SK-N-SH (cell line): ENCODE results near the gene TCHH. TPM values are rescaled to one million over a fixed set of nuclear protein-coding genes. Genes with fewer than 3 reads are reported as not detected.
"Not testable (repeated sequence)": the region's sequence is repeated elsewhere in the genome, so short reads cannot be mapped to it uniquely, and the experiment has no call there.

Experiments
- CTCF ChIA-PET: fragments of 300-600, 350-600 bp; formaldehyde crosslinking; extraction: SDS; loops from one replicate; lab custom pipeline; 2021; lab: Yijun Ruan, JAX
- POLR2A ChIA-PET: fragments of 350-600 bp; sonication (Branson Sonifier 250); formaldehyde crosslinking; extraction: SDS; loops from one replicate; lab custom pipeline; 2020; ENCODE audit warnings: antibody characterized with exemption, inconsistent platforms; lab: Yijun Ruan, JAX
- DNase-seq: peaks from one replicate; pipeline ENCODE4 v3.0.0; 2012
- H2AFZ ChIP-seq: fragments of 200-600 bp; sonication (generic); 2 replicates; pipeline ENCODE4 v1.8.1; 2016; ENCODE audit warnings: antibody characterized with exemption, mild to moderate bottlenecking, low read depth
- H3F3A ChIP-seq: fragments of 200-600 bp; sonication (generic); replicated peaks from 2 replicates; pipeline ENCODE3; 2016; ENCODE audit warnings: antibody characterized with exemption, mild to moderate bottlenecking; ENCODE audit not compliant: insufficient read depth
- H3K27ac ChIP-seq, 2 experiments: fragments of 200-500 bp in 1 of 2; fragments of 200-600 bp in 1 of 2; sonication (Bioruptor generic) in 1 of 2; sonication (generic), shearing (Covaris generic) in 1 of 2; 2 replicates each; pipeline versions ENCODE4 v1.5.1 to v1.6.1; 2014 to 2016; ENCODE audit warnings: low read depth in 2 of 2, inconsistent platforms in 1 of 2, low read length in 1 of 2, mild to moderate bottlenecking in 1 of 2, mixed read lengths in 1 of 2
- H3K27me3 ChIP-seq: fragments of 200-600 bp; sonication (generic), shearing (Covaris generic); 2 replicates; pipeline ENCODE4 v1.6.1; 2016; ENCODE audit warnings: mixed run types; ENCODE audit not compliant: insufficient read depth
- H3K36me3 ChIP-seq, 2 experiments: fragments of 200-500 bp in 1 of 2; fragments of 200-600 bp in 1 of 2; sonication (Bioruptor generic) in 1 of 2; sonication (generic) in 1 of 2; replicated peaks in 1 of 2; 2 replicates each; pipeline versions ENCODE3 to v1.5.1; 2014 to 2016; ENCODE audit warnings: low read length in 1 of 2, mild to moderate bottlenecking in 1 of 2; ENCODE audit not compliant: insufficient read depth in 2 of 2, control insufficient read depth in 1 of 2
- H3K4me1 ChIP-seq, 2 experiments: fragments of 200-500 bp in 1 of 2; fragments of 200-600 bp in 1 of 2; sonication (Bioruptor generic) in 1 of 2; sonication (generic), shearing (Covaris generic) in 1 of 2; 2 replicates each; pipeline versions ENCODE4 v1.5.1 to v1.6.1; 2014 to 2016; ENCODE audit warnings: low read depth in 1 of 2, low read length in 1 of 2, mixed run types in 1 of 2; ENCODE audit not compliant: insufficient read depth in 2 of 2, control insufficient read depth in 1 of 2
- H3K4me2 ChIP-seq: fragments of 200-600 bp; sonication (generic), shearing (Covaris generic); 2 replicates; pipeline ENCODE4 v1.6.1; 2017; ENCODE audit warnings: mixed run types
- H3K4me3 ChIP-seq, 2 experiments: fragments of 200-500 bp in 1 of 2; fragments of 200-600 bp in 1 of 2; sonication (Bioruptor generic) in 1 of 2; sonication (generic), shearing (Covaris generic) in 1 of 2; 2 replicates each; pipeline versions ENCODE4 v1.5.1 to v1.8.1; 2014 to 2016; ENCODE audit warnings: low read depth in 2 of 2, inconsistent platforms in 1 of 2, low read length in 1 of 2, mild to moderate bottlenecking in 1 of 2, mixed read lengths in 1 of 2, moderate library complexity in 1 of 2
- H3K79me2 ChIP-seq: fragments of 200-600 bp; sonication (generic); 2 replicates; pipeline ENCODE4 v1.8.1; 2017; ENCODE audit warnings: mild to moderate bottlenecking; ENCODE audit not compliant: insufficient read depth
- H3K9ac ChIP-seq: fragments of 200-600 bp; sonication (generic); 2 replicates; pipeline ENCODE4 v1.6.1; 2017; ENCODE audit warnings: mixed run types
- H3K9me2 ChIP-seq: fragments of 200-600 bp; sonication (generic); 2 replicates; pipeline ENCODE4 v1.6.1; 2017; ENCODE audit warnings: mixed run types
- H3K9me3 ChIP-seq: fragments of 200-600 bp; sonication (generic); 2 replicates; pipeline ENCODE4 v1.6.1; 2017; ENCODE audit warnings: mixed run types, mild to moderate bottlenecking, moderate library complexity
- H4K20me1 ChIP-seq: fragments of 200-600 bp; sonication (generic); 2 replicates; pipeline ENCODE4 v1.6.1; 2017; ENCODE audit warnings: mild to moderate bottlenecking, mixed run types; ENCODE audit not compliant: insufficient read depth
- EP300 ChIP-seq, 2 experiments: IDR thresholded peaks; 2 replicates each; pipeline versions ENCODE4 v1.4.0 to v1.6.1; 2012; ENCODE audit warnings: borderline replicate concordance in 1 of 2, low read depth in 1 of 2, low read length in 1 of 2
- FOXJ3 ChIP-seq: sonication (generic); formaldehyde crosslinking; IDR thresholded peaks from 2 replicates; pipeline ENCODE4 v1.5.1; 2020; ENCODE audit warnings: mild to moderate bottlenecking, missing genetic modification reagents
- GABPA ChIP-seq: IDR thresholded peaks from 2 replicates; pipeline ENCODE4 v1.4.0; 2012; ENCODE audit warnings: low read depth, mild to moderate bottlenecking
- MXI1 ChIP-seq: IDR thresholded peaks from 2 replicates; pipeline ENCODE4 v1.6.1; 2012; ENCODE audit warnings: mild to moderate bottlenecking, low read depth, low read length, improper control_type of control experiment
- NRF1 ChIP-seq: IDR thresholded peaks from 2 replicates; pipeline ENCODE4 v1.6.1; 2012; ENCODE audit warnings: low read depth, mild to moderate bottlenecking, low read length
- RAD21 ChIP-seq: IDR thresholded peaks from 2 replicates; pipeline ENCODE4 v1.6.1; 2012; ENCODE audit warnings: mild to moderate bottlenecking, low read length
- RCOR1 ChIP-seq: fragments of 150-350 bp; IDR thresholded peaks from 2 replicates; pipeline ENCODE4 v1.6.1; 2017; ENCODE audit warnings: antibody characterized with exemption, low read length
- SIN3A ChIP-seq: IDR thresholded peaks from 2 replicates; pipeline ENCODE4 v1.6.1; 2012; ENCODE audit warnings: low read depth, mild to moderate bottlenecking, low read length, moderate library complexity, borderline replicate concordance
- WGBS: methylation state at CpG from one replicate; pipeline ENCODE4 v1.1.6; 2017; ENCODE audit warnings: low lambda C conversion rate; 5-methylcytosine and 5-hydroxymethylcytosine counted together
- polyA plus RNA-seq, 3 experiments: library from polyadenylated mRNA; depleted of rRNA; stranded (reverse); fragments of >200 nt; gene quantifications; 2 replicates each; pipeline ENCODE4 v1.2.3, GENCODE V29; 2012
- TF ChIP-seq, protein P1 (sequence below): IDR thresholded peaks from 2 replicates; pipeline ENCODE4 v1.6.1; 2012; ENCODE audit warnings: mild to moderate bottlenecking, low read depth, low read length, moderate library complexity
- TF ChIP-seq, protein P2 (sequence below): fragments of 200-600 bp; sonication (generic); IDR thresholded peaks from 2 replicates; pipeline ENCODE4 v1.6.1; 2017; ENCODE audit warnings: antibody characterized with exemption, mild to moderate bottlenecking, moderate library complexity
- TF ChIP-seq, protein P3 (sequence below): fragments of 150-350 bp; IDR thresholded peaks from 2 replicates; pipeline ENCODE4 v1.6.1; 2017; ENCODE audit warnings: antibody characterized with exemption, low read length, low read depth, borderline replicate concordance

Gene TCHH
- polyA plus RNA-seq, 1 of the 3 experiments (the other 2 are of a cell fraction), result not detected

DNA sequence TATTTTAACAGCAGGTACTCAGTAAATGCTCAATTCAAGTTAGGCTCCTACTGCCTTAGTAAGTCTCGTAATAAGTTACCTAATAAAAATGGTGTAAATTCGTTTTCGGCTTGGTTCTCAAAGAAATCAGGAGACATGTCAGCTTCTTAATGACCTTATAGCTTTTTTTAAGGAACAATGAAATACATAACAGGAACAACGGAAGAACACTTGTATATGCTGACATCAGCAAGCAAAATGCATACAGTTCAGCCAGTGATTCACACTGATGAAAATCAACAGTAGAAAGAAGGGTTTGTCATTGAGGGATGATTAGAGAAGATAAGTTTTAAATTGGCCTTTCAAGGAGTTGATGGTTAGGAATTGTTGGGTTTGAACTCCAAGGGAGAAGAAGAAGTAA lies 30.5 kb upstream of the TCHH start (continued):
- TF ChIP-seq SIN3A (no peak), NRF1 (no peak)
- TF ChIP-seq, protein P1, sequence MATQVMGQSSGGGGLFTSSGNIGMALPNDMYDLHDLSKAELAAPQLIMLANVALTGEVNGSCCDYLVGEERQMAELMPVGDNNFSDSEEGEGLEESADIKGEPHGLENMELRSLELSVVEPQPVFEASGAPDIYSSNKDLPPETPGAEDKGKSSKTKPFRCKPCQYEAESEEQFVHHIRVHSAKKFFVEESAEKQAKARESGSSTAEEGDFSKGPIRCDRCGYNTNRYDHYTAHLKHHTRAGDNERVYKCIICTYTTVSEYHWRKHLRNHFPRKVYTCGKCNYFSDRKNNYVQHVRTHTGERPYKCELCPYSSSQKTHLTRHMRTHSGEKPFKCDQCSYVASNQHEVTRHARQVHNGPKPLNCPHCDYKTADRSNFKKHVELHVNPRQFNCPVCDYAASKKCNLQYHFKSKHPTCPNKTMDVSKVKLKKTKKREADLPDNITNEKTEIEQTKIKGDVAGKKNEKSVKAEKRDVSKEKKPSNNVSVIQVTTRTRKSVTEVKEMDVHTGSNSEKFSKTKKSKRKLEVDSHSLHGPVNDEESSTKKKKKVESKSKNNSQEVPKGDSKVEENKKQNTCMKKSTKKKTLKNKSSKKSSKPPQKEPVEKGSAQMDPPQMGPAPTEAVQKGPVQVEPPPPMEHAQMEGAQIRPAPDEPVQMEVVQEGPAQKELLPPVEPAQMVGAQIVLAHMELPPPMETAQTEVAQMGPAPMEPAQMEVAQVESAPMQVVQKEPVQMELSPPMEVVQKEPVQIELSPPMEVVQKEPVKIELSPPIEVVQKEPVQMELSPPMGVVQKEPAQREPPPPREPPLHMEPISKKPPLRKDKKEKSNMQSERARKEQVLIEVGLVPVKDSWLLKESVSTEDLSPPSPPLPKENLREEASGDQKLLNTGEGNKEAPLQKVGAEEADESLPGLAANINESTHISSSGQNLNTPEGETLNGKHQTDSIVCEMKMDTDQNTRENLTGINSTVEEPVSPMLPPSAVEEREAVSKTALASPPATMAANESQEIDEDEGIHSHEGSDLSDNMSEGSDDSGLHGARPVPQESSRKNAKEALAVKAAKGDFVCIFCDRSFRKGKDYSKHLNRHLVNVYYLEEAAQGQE, result no peak

DNA sequence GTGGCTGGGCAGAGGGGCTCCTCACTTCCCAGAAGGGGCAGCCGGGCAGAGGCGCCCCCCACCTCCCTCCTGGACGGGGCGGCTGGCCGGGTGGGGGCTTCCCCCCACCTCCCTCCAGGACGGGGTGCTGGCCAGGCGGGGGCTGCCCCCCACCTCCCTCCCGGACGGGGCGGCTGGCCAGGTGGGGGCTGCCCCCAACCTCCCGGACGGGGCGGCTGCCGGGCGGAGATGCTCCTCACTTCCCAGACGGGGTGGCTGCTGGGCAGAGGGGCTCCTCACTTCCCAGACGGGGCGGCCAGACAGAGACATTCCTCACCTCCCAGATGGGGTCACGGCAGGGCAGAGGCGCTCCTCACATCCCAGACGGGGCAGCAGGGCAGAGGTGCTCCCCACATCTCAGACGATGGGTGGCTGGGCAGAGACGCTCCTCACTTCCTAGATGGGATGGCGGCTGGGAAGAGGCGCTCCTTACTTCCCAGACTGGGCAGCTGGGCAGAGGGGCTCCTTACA lies 29.5 kb upstream of the TCHH start:
- H3F3A ChIP-seq, H3K4me3 ChIP-seq, CTCF ChIA-PET, H3K9me3 ChIP-seq, H3K27ac ChIP-seq, POLR2A ChIA-PET, H3K27me3 ChIP-seq, H3K9me2 ChIP-seq, H3K9ac ChIP-seq, H2AFZ ChIP-seq, DNase-seq, H4K20me1 ChIP-seq, H3K4me1 ChIP-seq, H3K4me2 ChIP-seq, H3K79me2 ChIP-seq, H3K36me3 ChIP-seq: not testable (repeated sequence)
- whole genome bisulfite sequencing, result 5% methylated on average over 4 of the region's 25 CpGs

DNA sequence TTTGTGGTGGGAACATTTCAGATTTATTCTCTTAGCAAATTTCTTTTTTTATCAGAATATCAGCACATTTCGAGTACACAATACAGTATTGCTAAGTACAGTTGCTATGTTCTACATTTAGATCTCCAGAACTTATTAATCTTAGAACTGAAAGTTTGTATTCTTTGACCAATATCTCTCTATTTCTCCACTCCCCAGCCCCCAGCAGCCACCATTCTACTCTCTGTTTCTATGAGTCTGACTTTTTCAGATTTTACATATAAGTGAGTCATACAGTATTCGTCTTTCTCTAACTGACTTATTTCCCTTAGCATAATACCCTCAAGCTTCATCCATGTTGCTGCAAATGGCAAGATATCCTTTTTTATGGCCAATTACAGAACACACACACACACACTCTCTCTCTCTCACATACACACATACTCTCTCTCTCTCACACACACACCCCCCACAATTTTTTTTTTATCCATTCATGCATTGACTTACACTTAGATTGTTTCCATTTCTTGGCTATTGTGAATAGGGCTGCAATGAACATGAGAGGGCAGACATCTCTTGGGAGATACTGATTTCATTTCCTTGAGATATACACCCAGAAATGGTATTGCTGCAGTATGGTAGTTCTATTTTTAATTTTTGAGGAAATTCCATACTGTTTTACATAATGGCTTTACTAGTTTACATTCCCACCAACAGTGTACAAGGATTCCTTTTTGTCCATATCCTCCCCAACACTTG lies 28.1 kb upstream of the TCHH start:
- no peak for TF ChIP-seq FOXJ3
- TF ChIP-seq RAD21, result no peak
- TF ChIP-seq, protein P2, sequence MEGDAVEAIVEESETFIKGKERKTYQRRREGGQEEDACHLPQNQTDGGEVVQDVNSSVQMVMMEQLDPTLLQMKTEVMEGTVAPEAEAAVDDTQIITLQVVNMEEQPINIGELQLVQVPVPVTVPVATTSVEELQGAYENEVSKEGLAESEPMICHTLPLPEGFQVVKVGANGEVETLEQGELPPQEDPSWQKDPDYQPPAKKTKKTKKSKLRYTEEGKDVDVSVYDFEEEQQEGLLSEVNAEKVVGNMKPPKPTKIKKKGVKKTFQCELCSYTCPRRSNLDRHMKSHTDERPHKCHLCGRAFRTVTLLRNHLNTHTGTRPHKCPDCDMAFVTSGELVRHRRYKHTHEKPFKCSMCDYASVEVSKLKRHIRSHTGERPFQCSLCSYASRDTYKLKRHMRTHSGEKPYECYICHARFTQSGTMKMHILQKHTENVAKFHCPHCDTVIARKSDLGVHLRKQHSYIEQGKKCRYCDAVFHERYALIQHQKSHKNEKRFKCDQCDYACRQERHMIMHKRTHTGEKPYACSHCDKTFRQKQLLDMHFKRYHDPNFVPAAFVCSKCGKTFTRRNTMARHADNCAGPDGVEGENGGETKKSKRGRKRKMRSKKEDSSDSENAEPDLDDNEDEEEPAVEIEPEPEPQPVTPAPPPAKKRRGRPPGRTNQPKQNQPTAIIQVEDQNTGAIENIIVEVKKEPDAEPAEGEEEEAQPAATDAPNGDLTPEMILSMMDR, result no peak
- no peak for TF ChIP-seq EP300 (IDR thresholded peaks at IDR 0.05; ENCODE audit: borderline replicate concordance in 1 of 2, low read depth in 1 of 2, low read length in 1 of 2)
- TF ChIP-seq MXI1, result no peak
- TF ChIP-seq GABPA, result no peak
- no peak for TF ChIP-seq RCOR1
- TF ChIP-seq, protein P3, sequence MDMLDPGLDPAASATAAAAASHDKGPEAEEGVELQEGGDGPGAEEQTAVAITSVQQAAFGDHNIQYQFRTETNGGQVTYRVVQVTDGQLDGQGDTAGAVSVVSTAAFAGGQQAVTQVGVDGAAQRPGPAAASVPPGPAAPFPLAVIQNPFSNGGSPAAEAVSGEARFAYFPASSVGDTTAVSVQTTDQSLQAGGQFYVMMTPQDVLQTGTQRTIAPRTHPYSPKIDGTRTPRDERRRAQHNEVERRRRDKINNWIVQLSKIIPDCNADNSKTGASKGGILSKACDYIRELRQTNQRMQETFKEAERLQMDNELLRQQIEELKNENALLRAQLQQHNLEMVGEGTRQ, result no peak
- TF ChIP-seq, all 33 proteins: peak for 0

More for the DNA sequence above, 28.1 kb upstream of the TCHH start:
- 5% methylated on average over 2 of the region's 2 CpGs for WGBS
- Histone ChIP-seq H2AFZ (no peak overlapping the region), H3K36me3 (no peaks in the 10 kb centered on the region), H3K4me1 (peaks cover 0 to 9% of the 10 kb centered on the region in 2 experiments; a peak in 1 of 4 replicates), H4K20me1 (no peaks in the 10 kb centered on the region), H3K4me3 (no peak overlapping the region), H3K9me2 (no peaks in the 10 kb centered on the region), H3K27ac (no peak overlapping the region), H3F3A (no peaks in the 10 kb centered on the region), H3K27me3 (no peaks in the 10 kb centered on the region), H3K9me3 (no peaks in the 10 kb centered on the region), H3K79me2 (no peaks in the 10 kb centered on the region), H3K9ac (no peak overlapping the region), H3K4me2 (peak overlapping the region; percentile 30; the same call in 1 of the 2 replicates)
- ChIA-PET CTCF (no interaction called here), POLR2A (no interaction called here)
- no peak for DNase-seq
